Heart left ventricle (tissue), 16 donors: Measurements from ENCODE around the gene WDR18. TPM values are rescaled to one million over a fixed set of nuclear protein-coding genes. Genes with fewer than 3 reads are reported as not detected.
A peak's percentile ranks its signal among the peaks of the same experiment; 100 is the strongest.

Experiments used
- ATAC-seq, 4 donors: fragments of 200-7000 bp; cut with Tn5 transposase; one replicate each; pipeline ENCODE4 v1.9.1; 2020 to 2022; ENCODE audit warnings: moderate library complexity in 4 of 4, mild to moderate bottlenecking in 3 of 4, moderate number of reproducible peaks in 1 of 4
- DNase-seq, 5 donors: peaks; one replicate each; pipeline ENCODE4 v3.0.0-alpha.2; 2020
- H3K27ac ChIP-seq, 12 donors: fragments of 200-600 bp; sonication (generic) in 4 of 12; one replicate each; pipeline versions ENCODE4 v1.5.0 to v1.8.0; 2016 to 2022; ENCODE audit warnings: mild to moderate bottlenecking in 2 of 12
- H3K27me3 ChIP-seq, 9 donors: fragments of 200-600 bp; sonication (generic) in 2 of 9; one replicate each; pipeline versions ENCODE4 v1.5.1 to v1.8.0; 2016 to 2022; ENCODE audit warnings: mild to moderate bottlenecking in 3 of 9
- H3K36me3 ChIP-seq, 9 donors: fragments of 200-600 bp; sonication (generic) in 2 of 9; one replicate each; pipeline versions ENCODE4 v1.5.0 to v1.8.0; 2018 to 2022; ENCODE audit warnings: mild to moderate bottlenecking in 2 of 9
- H3K4me1 ChIP-seq, 12 donors: fragments of 200-600 bp; sonication (generic) in 4 of 12; one replicate each; pipeline versions ENCODE4 v1.5.0 to v1.8.0; 2016 to 2022; ENCODE audit warnings: mild to moderate bottlenecking in 3 of 12
- H3K4me3 ChIP-seq, 12 donors: fragments of 200-600 bp; sonication (generic) in 4 of 12; one replicate each; pipeline versions ENCODE4 v1.5.0 to v1.8.0; 2017 to 2022; ENCODE audit warnings: mild to moderate bottlenecking in 9 of 12, moderate library complexity in 4 of 12
- H3K9me3 ChIP-seq, 12 donors: fragments of 200-600 bp; sonication (generic) in 4 of 12; one replicate each; pipeline versions ENCODE4 v1.5.0 to v1.8.0; 2016 to 2022; ENCODE audit warnings: mild to moderate bottlenecking in 1 of 12
- CTCF ChIP-seq, 12 donors: fragments of 200-600 bp; sonication (generic) in 4 of 12; IDR thresholded peaks; one replicate each; pipeline versions ENCODE4 v1.5.0 to v1.8.0; 2018 to 2022; ENCODE audit warnings: antibody characterized with exemption in 12 of 12, mild to moderate bottlenecking in 5 of 12
- POLR2A ChIP-seq, 2 donors: fragments of 450-650 bp; IDR thresholded peaks; one replicate each; pipeline ENCODE4 v1.6.1; 2017; ENCODE audit warnings: antibody characterized with exemption in 2 of 2, mild to moderate bottlenecking in 2 of 2, moderate library complexity in 2 of 2
- WGBS, 4 donors: extraction: QIAGEN DNeasy Blood & Tissue Kit in 2 of 4; methylation state at CpG; one replicate each; pipeline versions ENCODE4 v1.1.5 to v1.1.7; 2013 to 2018; 5-methylcytosine and 5-hydroxymethylcytosine counted together
- intact Hi-C, 10 donors: fragments of 100-400 bp; cut with DNase I; formaldehyde crosslinking; loops; one replicate each; pipeline versions ENCODE4 v1.11.1 to v1.14.2; 2022
- polyA plus RNA-seq, 2 donors: library from polyadenylated mRNA; stranded (reverse); fragments of 200-250 nt; gene quantifications; one replicate each; pipeline ENCODE4 v1.2.3, GENCODE V29; 2013
- total RNA-seq, 9 donors: library from RNA; depleted of rRNA in 2 of 9; stranded (reverse); fragments of >200 nt in 2 of 9; fragmentation: NEBNext Ultra II Directional in 3 of 9; extraction: Animal tissue kit (Norgen Biotek cat#: 25700) in 3 of 9; gene quantifications; one replicate each; pipeline versions ENCODE4 v1.1.0 to v1.2.4, GENCODE V29; 2016 to 2023
- donor health status: ischemic (EF 13 %, LVEDD 7.1; RV severe dilation, severe dysfunction).
- donor health status: healthy with polysubstance abuse.
- donor health status: DM: no; HTN: yes; CAD: no.
- donor health status: DM: no; HTN: no; CAD: no.
- donor health status: ischemic (EF 25% LVEDD 6.9; RV normal size, moderate dysfunction).
- donor health status: ischemic (EF 25% LVEDD 5.7; RV mildly dilated, moderate dysfunction).
- donor health status: healthy.
- donor health status: DM: yes; HTN: yes; CAD: no.
- donor health status: ischemic (EF 35%, LVEDD 5.7; RV mildly dilated, moderate dysfunction).
- donor health status: nonischemic (EF 11% LVEDD 7.7; RV severe dilation, severe dysfunction).
- donor health status: DM: yes; HTN: yes; CAD: no.
- donor health status: PGD.
- donor health status: ischemic (EF 29% LVEDD 5.4; RV normal size, mild dysfunction).
- donor health status: nonischemic (EF 23%, LVEDD 6.1; RV moderate dilation, normal function).

Gene WDR18
- total and polyA plus RNA-seq, 11 donors = 15.6 to 36.3 (median 19.4) TPM

- Histone ChIP-seq H3K4me1 (peaks cover 3 to 53% (median 22%) of the 10 kb centered on the region in 12 donors), H3K27me3 (no peaks in the 10 kb centered on the region), H3K36me3 (peaks cover 0 to 32% (median 16%) of the 10 kb centered on the region in 9 donors), H3K4me3 (peak overlapping the region in 9 of 12 donors; percentile 51 to 82 (median 68)), H3K27ac (peak overlapping the region in 7 of 12 donors; percentile 23 to 92 (median 56)), H3K9me3 (no peaks in the 10 kb centered on the region)
- TF ChIP-seq POLR2A (IDR thresholded peaks at IDR 0.05) (no peak), CTCF (IDR thresholded peaks at IDR 0.05) (no peak)
- DNase-seq = no peak
- ATAC-seq = no peak
- intact Hi-C loops = loop anchor here in 1 of 10 donors (10.0 kb wide), 1 partner anchor 46 kb away; no protein-coding TSS in a partner anchor
- 60 to 67% (median 63%) methylated on average over 22 of the region's 22 CpGs for WGBS, 4 donors
Observed at GRCh38 chr19:1038978-1039645, 55.0 kb downstream of the WDR18 start.

- H3K9me3 ChIP-seq = no peaks in the 10 kb centered on the region
- no peaks in the 10 kb centered on the region for H3K27me3 ChIP-seq
- H3K27ac ChIP-seq = peak within 1 kb of the TSS in 8 of 12 donors; percentile 21 to 92 (median 56)
- H3K4me3 ChIP-seq = peak within 1 kb of the TSS; percentile 25 to 82 (median 62)
- DNase-seq (peak; percentile 98 to 100 (median 99)), ATAC-seq (peak; percentile 95 to 96 (median 95))
- peaks cover 0 to 32% (median 16%) of the 10 kb centered on the region in 9 donors for H3K36me3 ChIP-seq
- 1 to 2% (median 1%) methylated on average over 38 to 56 of the region's 56 CpGs for WGBS, 4 donors
- peaks cover 3 to 53% (median 22%) of the 10 kb centered on the region in 12 donors for H3K4me1 ChIP-seq
- intact Hi-C loops = loop anchor here in 3 of 10 donors (5.0 to 10.0 kb wide), 3 partner anchors 45 to 57 kb away; partner anchors contain the start of gene POLR2E (in 1 of the 3)
- TF ChIP-seq POLR2A (IDR thresholded peaks at IDR 0.05) (peak in 1 of 2 donors; percentile 69), CTCF (IDR thresholded peaks at IDR 0.05) (peak in 4 of 12 donors; percentile 6 to 16 (median 8))
Observed at GRCh38 chr19:1039646-1040475, 55.7 kb downstream of the WDR18 start, which contains the start of gene ABCA7. TSS of gene ABCA7 (plus strand) at chr19:1040107. CDS start at chr19:1041362, 1,255 bp downstream.

DNA sequence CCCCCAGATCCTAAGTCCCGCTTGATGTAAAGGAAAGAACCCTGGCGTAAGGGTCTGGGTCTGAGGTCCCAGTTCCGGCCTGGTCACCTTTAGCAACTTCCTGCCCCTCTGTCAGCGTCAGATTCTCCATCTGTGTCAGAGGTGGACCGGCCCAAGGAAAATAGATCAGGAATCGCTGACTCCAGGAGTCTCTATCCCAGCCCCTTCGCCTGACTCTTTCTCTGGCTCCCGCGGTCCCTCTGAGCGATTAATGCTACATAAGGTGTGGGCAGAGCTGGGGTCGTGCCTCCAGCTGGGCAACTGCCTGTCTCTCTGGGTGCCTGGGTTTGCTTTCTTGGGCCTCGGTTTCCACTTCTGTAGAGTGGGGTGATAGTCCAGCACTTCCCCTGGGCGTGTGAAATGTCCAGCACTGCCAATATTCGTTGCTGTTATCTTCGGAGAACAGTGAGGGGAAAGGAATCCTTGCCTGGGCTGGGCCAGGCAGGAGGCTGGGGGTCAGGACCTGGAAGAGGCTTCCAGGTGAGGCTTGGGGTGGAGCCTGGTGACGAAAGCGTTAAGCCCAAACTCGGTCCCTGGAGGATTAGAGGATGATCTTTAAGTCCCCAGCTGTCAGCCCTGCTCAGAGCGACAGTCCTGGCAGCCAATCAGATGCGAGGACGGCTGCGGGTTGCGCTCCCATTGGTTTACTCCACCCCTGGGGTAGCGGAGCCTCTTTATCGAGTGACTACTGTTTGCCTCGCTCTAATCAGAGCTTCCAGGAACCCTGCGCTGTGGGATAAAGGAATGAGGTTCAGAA is 56.5 kb downstream of the WDR18 start:
- TF ChIP-seq POLR2A (IDR thresholded peaks at IDR 0.05) (no peak), CTCF (IDR thresholded peaks at IDR 0.05) (no peak)
- peak; percentile 68 to 78 (median 72) for ATAC-seq
- Histone ChIP-seq H3K4me3 (peak overlapping the region; percentile 25 to 82 (median 62)), H3K36me3 (peaks cover 0 to 26% (median 16%) of the 10 kb centered on the region in 9 donors), H3K27me3 (no peaks in the 10 kb centered on the region), H3K9me3 (no peaks in the 10 kb centered on the region), H3K4me1 (peaks cover 3 to 53% (median 22%) of the 10 kb centered on the region in 12 donors), H3K27ac (peak overlapping the region in 7 of 12 donors; percentile 21 to 75 (median 47))
- peak; percentile 90 to 95 (median 94) for DNase-seq
- WGBS, 4 donors = 2 to 5% (median 3%) methylated on average over 16 to 27 of the region's 27 CpGs
- intact Hi-C loops = loop anchor here in 2 of 10 donors (5.0 kb wide), 2 partner anchors 52 to 57 kb away; partner anchors contain the start of gene POLR2E (in 1 of the 2)
